AG09309 (cell line): ENCODE data around the gene CABLES1.
"Not testable (repeated sequence)": the region's sequence is repeated elsewhere in the genome, so short reads cannot be mapped to it uniquely, and the experiment has no call there.

Source experiments
- DNase-seq: peaks from one replicate; pipeline ENCODE4 v3.0.0-alpha.2; 2010; ENCODE audit warnings: low read depth
- H3K4me3 ChIP-seq: 2 replicates; pipeline ENCODE4 v1.5.1; 2011; ENCODE audit warnings: mild to moderate bottlenecking, low read depth, low read length, moderate library complexity; ENCODE audit not compliant: control insufficient read depth
- CTCF ChIP-seq: IDR thresholded peaks from 2 replicates; pipeline ENCODE4 v1.5.1; 2011; ENCODE audit warnings: mild to moderate bottlenecking, low read depth, low read length, inconsistent platforms; ENCODE audit not compliant: insufficient read depth, control insufficient read depth; ENCODE audit errors: missing control alignments

CABLES1 gene

GRCh38 chr18:23260926-23261590, 125.8 kb downstream of the CABLES1 start:
- DNase-seq = no peak
- no peak for TF ChIP-seq CTCF
- H3K4me3 ChIP-seq = no peak overlapping the region

- H3K4me3 ChIP-seq = no peak overlapping the region
- DNase-seq = no peak
- TF ChIP-seq CTCF = no peak
Observed at GRCh38 chr18:23263551-23264235, 128.4 kb downstream of the CABLES1 start.

GRCh38 chr18:23265682-23266399, 130.6 kb downstream of the CABLES1 start:
- no peak overlapping the region for H3K4me3 ChIP-seq
- TF ChIP-seq CTCF = no peak
- DNase-seq = no peak

- no peak for DNase-seq
- no peak overlapping the region for H3K4me3 ChIP-seq
- no peak for TF ChIP-seq CTCF
Observed at GRCh38 chr18:23266717-23267446, 131.6 kb downstream of the CABLES1 start.

GRCh38 chr18:23267447-23267776, 132.1 kb downstream of the CABLES1 start:
- no peak for DNase-seq
- TF ChIP-seq CTCF = no peak
- H3K4me3 ChIP-seq = no peak overlapping the region

- no peak for TF ChIP-seq CTCF
- no peak for DNase-seq
- no peak overlapping the region for H3K4me3 ChIP-seq
Observed at GRCh38 chr18:23268641-23269040, 133.4 kb downstream of the CABLES1 start.

GRCh38 chr18:23269068-23269467, 133.8 kb downstream of the CABLES1 start:
- DNase-seq, H3K4me3 ChIP-seq: not testable (repeated sequence)
